B cell (primary cell): ENCODE data around the gene CACNA2D1. TPM values are rescaled to one million over a fixed set of nuclear protein-coding genes. Genes with fewer than 3 reads are reported as not detected.

ENCODE experiments used
- ATAC-seq: fragments of 200-7000 bp; cut with Tn5 transposase; one replicate; pipeline ENCODE4 v1.10.0; 2021; ENCODE audit warnings: low read depth, mild to moderate bottlenecking, moderate number of reproducible peaks, moderate library complexity
- CTCF ChIA-PET: fragments of 350-600 bp; sonication (Branson Sonifier 250); formaldehyde crosslinking; loops from one replicate; lab custom pipeline; 2021; ENCODE audit warnings: antibody characterized with exemption, inconsistent platforms; lab: Charles Lee
- POLR2A ChIA-PET: fragments of 350-600 bp; sonication (Branson Sonifier 250); formaldehyde crosslinking; loops from one replicate; lab custom pipeline; 2021; ENCODE audit warnings: antibody characterized with exemption; lab: Charles Lee
- DNase-seq: peaks from one replicate; pipeline ENCODE4 v3.0.0; 2013
- H2AFZ ChIP-seq: 2 replicates; pipeline ENCODE4 v1.6.1; 2012; ENCODE audit warnings: mild to moderate bottlenecking, low read depth, low read length; ENCODE audit not compliant: insufficient read depth, poor library complexity, severe bottlenecking
- H3K27ac ChIP-seq, 2 donors: 1 replicate in 1 of 2; 2 replicates in 1 of 2; pipeline ENCODE4 v1.5.1; 2012 to 2013; ENCODE audit warnings: low read length in 2 of 2, mild to moderate bottlenecking in 2 of 2, moderate library complexity in 1 of 2
- H3K27me3 ChIP-seq, 4 experiments: fragments of 200-600 bp in 1 of 4; sonication (generic) in 1 of 4; replicated peaks in 1 of 4; 1 replicate in 2 of 4; 2 replicates in 2 of 4; pipeline versions ENCODE4 v1.6.1 to v1.7.0; 2013 to 2016; ENCODE audit warnings: low read length in 3 of 4, mild to moderate bottlenecking in 2 of 4, mixed read lengths in 1 of 4, moderate library complexity in 1 of 4; ENCODE audit not compliant: insufficient read depth in 4 of 4, control insufficient read depth in 3 of 4; ENCODE audit errors: control extremely low read depth in 1 of 4
- H3K36me3 ChIP-seq, 2 experiments: replicated peaks in 1 of 2; 1 replicate in 1 of 2; 2 replicates in 1 of 2; pipeline versions ENCODE4 v1.6.1 to v1.7.1; 2013; ENCODE audit warnings: low read length in 1 of 2; ENCODE audit not compliant: insufficient read depth in 2 of 2, control insufficient read depth in 1 of 2; ENCODE audit errors: control extremely low read depth in 1 of 2, extremely low read depth in 1 of 2
- H3K4me1 ChIP-seq, 2 donors: fragments of 200-600 bp in 1 of 2; sonication (generic) in 1 of 2; 1 replicate in 1 of 2; 2 replicates in 1 of 2; pipeline versions ENCODE4 v1.5.1 to v1.6.1; 2013 to 2017; ENCODE audit warnings: low read length in 2 of 2; ENCODE audit not compliant: control insufficient read depth in 2 of 2, insufficient read depth in 2 of 2
- H3K4me2 ChIP-seq: replicated peaks from 2 replicates; pipeline ENCODE3; 2012; ENCODE audit warnings: mild to moderate bottlenecking, low read depth, low read length; ENCODE audit not compliant: poor library complexity, severe bottlenecking
- H3K4me3 ChIP-seq, 5 experiments: fragments of 200-600 bp in 1 of 5; sonication (generic) in 1 of 5; 1 replicate in 3 of 5; 2 replicates in 2 of 5; pipeline versions ENCODE4 v1.5.1 to v1.7.0; 2011 to 2016; ENCODE audit warnings: low read length in 4 of 5, mild to moderate bottlenecking in 4 of 5, low read depth in 2 of 5, control low read depth in 1 of 5, moderate library complexity in 1 of 5; ENCODE audit not compliant: insufficient read depth in 1 of 5; ENCODE audit errors: control extremely low read depth in 1 of 5, extremely low read depth in 1 of 5
- H3K79me2 ChIP-seq: fragments of 200-600 bp; sonication (generic); one replicate; pipeline ENCODE4 v1.6.0; 2016; ENCODE audit warnings: low read length; ENCODE audit not compliant: control insufficient read depth, insufficient read depth
- H3K9ac ChIP-seq: fragments of 200-600 bp; sonication (generic); 2 replicates; pipeline ENCODE4 v1.6.1; 2017; ENCODE audit warnings: mild to moderate bottlenecking, low read length, moderate library complexity
- H3K9me3 ChIP-seq, 3 donors: one replicate each; pipeline versions ENCODE4 v1.6.1 to v1.7.1; 2013; ENCODE audit warnings: low read length in 2 of 3; ENCODE audit not compliant: control insufficient read depth in 2 of 3, insufficient read depth in 1 of 3; ENCODE audit errors: control extremely low read depth in 1 of 3
- H4K20me1 ChIP-seq: 2 replicates; pipeline ENCODE4 v1.6.0; 2012; ENCODE audit warnings: mild to moderate bottlenecking, low read length; ENCODE audit not compliant: insufficient read depth, control insufficient read depth, poor library complexity, severe bottlenecking
- H3K27ac Mint-ChIP-seq: one replicate; pipeline ENCODE4 v1.8.0; 2021; ENCODE audit warnings: mixed read lengths
- H3K27me3 Mint-ChIP-seq: one replicate; pipeline ENCODE4 v1.8.0; 2021; ENCODE audit warnings: mixed read lengths
- H3K4me1 Mint-ChIP-seq: one replicate; pipeline ENCODE4 v1.8.0; 2021; ENCODE audit warnings: mixed read lengths
- H3K4me3 Mint-ChIP-seq: one replicate; pipeline ENCODE4 v1.8.0; 2021; ENCODE audit warnings: mixed read lengths
- H3K9me3 Mint-ChIP-seq: one replicate; pipeline ENCODE4 v1.8.0; 2022; ENCODE audit warnings: mixed read lengths; ENCODE audit not compliant: insufficient read depth
- CTCF ChIP-seq: fragments of 200-600 bp; IDR thresholded peaks from one replicate; pipeline ENCODE4 v1.8.0; 2022; ENCODE audit warnings: antibody characterized with exemption, mild to moderate bottlenecking
- EZH2 ChIP-seq: IDR thresholded peaks from 2 replicates; pipeline ENCODE4 v1.6.1; 2012; ENCODE audit warnings: borderline replicate concordance, low read depth, mild to moderate bottlenecking, moderate library complexity, low read length; ENCODE audit not compliant: insufficient read depth, poor library complexity, severe bottlenecking
- WGBS: methylation state at CpG from one replicate; pipeline ENCODE4 v1.1.5; 2013; ENCODE audit warnings: missing lambda C conversion rate; ENCODE audit not compliant: insufficient coverage; 5-methylcytosine and 5-hydroxymethylcytosine counted together
- intact Hi-C: fragments of 100-400 bp; cut with micrococcal nuclease; formaldehyde crosslinking; loops from one replicate; pipeline ENCODE4 v1.10.0; 2022
- polyA plus RNA-seq: library from polyadenylated mRNA; depleted of rRNA; stranded (reverse); fragments of >200 nt; gene quantifications from 2 replicates; pipeline ENCODE4 v1.2.3, GENCODE V29; 2012
- total RNA-seq, 2 donors: library from RNA; stranded (reverse); fragments of 120-200 nt in 1 of 2; gene quantifications; 1 replicate in 1 of 2; 2 replicates in 1 of 2; pipeline versions ENCODE4 v1.2.3 to v1.2.4, GENCODE V29; 2013 to 2022

Gene CACNA2D1
- total and polyA plus RNA-seq, 2 donors (not counting 1 experiment from before 2014, with no cell fraction given) = not detected

GRCh38 chr7:82468435-82468834 lies 24.9 kb upstream of the CACNA2D1 start:
- H4K20me1 ChIP-seq = no peaks in the 10 kb centered on the region
- no peaks in the 10 kb centered on the region for H3K4me1 Mint-ChIP-seq
- no peak overlapping the region for H3K4me3 ChIP-seq
- no peaks in the 10 kb centered on the region for H3K79me2 ChIP-seq
- H2AFZ ChIP-seq = no peak overlapping the region
- no peak overlapping the region for H3K9ac ChIP-seq
- no peak overlapping the region for H3K4me2 ChIP-seq
- H3K9me3 Mint-ChIP-seq = no peaks in the 10 kb centered on the region
- WGBS = 83% methylated on average over 1 of the region's 3 CpGs
- DNase-seq (no peak), ATAC-seq (no peak)
- ChIA-PET CTCF (no interaction called here), POLR2A (no interaction called here)
- no peak overlapping the region for H3K27ac Mint-ChIP-seq
- no peak for TF ChIP-seq CTCF
- TF ChIP-seq EZH2 = no peak
- H3K27ac ChIP-seq = no peak overlapping the region
- intact Hi-C loops = no loop called here
- no peaks in the 10 kb centered on the region for H3K4me1 ChIP-seq
- no peak overlapping the region for H3K4me3 Mint-ChIP-seq
- H3K27me3 Mint-ChIP-seq = no peaks in the 10 kb centered on the region
- no peaks in the 10 kb centered on the region for H3K36me3 ChIP-seq
- no peaks in the 10 kb centered on the region for H3K27me3 ChIP-seq
- no peaks in the 10 kb centered on the region for H3K9me3 ChIP-seq

GRCh38 chr7:82467020-82467419 lies 23.4 kb upstream of the CACNA2D1 start:
- no peak for ATAC-seq
- H2AFZ ChIP-seq = no peak overlapping the region
- H3K79me2 ChIP-seq = no peaks in the 10 kb centered on the region
- H3K9ac ChIP-seq = no peak overlapping the region
- H4K20me1 ChIP-seq = no peaks in the 10 kb centered on the region
- Mint-ChIP-seq H3K9me3 (no peaks in the 10 kb centered on the region), H3K27me3 (no peaks in the 10 kb centered on the region), H3K27ac (no peak overlapping the region), H3K4me3 (no peak overlapping the region), H3K4me1 (no peaks in the 10 kb centered on the region)
- POLR2A ChIA-PET = no interaction called here
- no peak overlapping the region for H3K27ac ChIP-seq
- no CpG with 5 or more reads among the region's 2 CpGs for WGBS
- intact Hi-C loops = no loop called here
- no peaks in the 10 kb centered on the region for H3K9me3 ChIP-seq
- H3K4me2 ChIP-seq = no peak overlapping the region
- no peak for DNase-seq
- no peaks in the 10 kb centered on the region for H3K36me3 ChIP-seq
- CTCF ChIA-PET = no interaction called here
- no peaks in the 10 kb centered on the region for H3K4me1 ChIP-seq
- TF ChIP-seq EZH2 = no peak
- no peak for TF ChIP-seq CTCF
- H3K27me3 ChIP-seq = no peaks in the 10 kb centered on the region
- H3K4me3 ChIP-seq = no peak overlapping the region
